Keratinocyte (primary cell): ENCODE results near the gene RPS27. TPM values are rescaled to one million over a fixed set of nuclear protein-coding genes. Genes with fewer than 3 reads are reported as not detected.

Experiments used
- DNase-seq: peaks from one replicate; pipeline ENCODE4 v3.0.0-alpha.2; 2011; ENCODE audit warnings: low read depth, missing footprints, low spot score
- FAIRE-seq: peaks from 2 replicates; lab custom pipeline; 2011; peaks lifted over from hg19 to GRCh38; lab: Jason Lieb, UNC
- H2AFZ ChIP-seq: 2 replicates; pipeline ENCODE4 v1.6.0; 2012; ENCODE audit warnings: low read length, control low read depth, inconsistent platforms; ENCODE audit not compliant: control insufficient read depth
- H3K27ac ChIP-seq: 2 replicates; pipeline ENCODE4 v1.5.1; 2011; ENCODE audit warnings: low read length; ENCODE audit not compliant: control insufficient read depth, insufficient read depth
- H3K27me3 ChIP-seq: 3 replicates; pipeline ENCODE4 v1.6.0; 2011; ENCODE audit warnings: low read length; ENCODE audit not compliant: control insufficient read depth, insufficient read depth; ENCODE audit errors: extremely low read depth
- H3K36me3 ChIP-seq, 2 experiments: 2 replicates in 1 of 2; 3 replicates in 1 of 2; pipeline ENCODE4 v1.5.1; 2011; ENCODE audit warnings: low read length in 2 of 2, mild to moderate bottlenecking in 1 of 2; ENCODE audit not compliant: control insufficient read depth in 2 of 2, insufficient read depth in 2 of 2; ENCODE audit errors: extremely low read depth in 1 of 2
- H3K4me1 ChIP-seq: 3 replicates; pipeline ENCODE4 v1.5.1; 2011; ENCODE audit warnings: low read length; ENCODE audit not compliant: control insufficient read depth, insufficient read depth; ENCODE audit errors: extremely low read depth
- H3K4me2 ChIP-seq: 3 replicates; pipeline ENCODE4 v1.6.0; 2011; ENCODE audit warnings: low read depth, low read length; ENCODE audit not compliant: control insufficient read depth, insufficient read depth; ENCODE audit errors: extremely low read depth
- H3K4me3 ChIP-seq, 3 experiments: fragments of 200-600 bp in 1 of 3; sonication (generic) in 1 of 3; 2 replicates in 2 of 3; 3 replicates in 1 of 3; pipeline ENCODE4 v1.5.1; 2011 to 2016; ENCODE audit warnings: low read length in 3 of 3, mild to moderate bottlenecking in 3 of 3, control low read depth in 2 of 3, inconsistent platforms in 1 of 3, low read depth in 1 of 3, mixed read lengths in 1 of 3, mixed run types in 1 of 3, moderate library complexity in 1 of 3; ENCODE audit not compliant: control insufficient read depth in 2 of 3, insufficient read depth in 2 of 3; ENCODE audit errors: extremely low read depth in 1 of 3
- H3K79me2 ChIP-seq: 2 replicates; pipeline ENCODE4 v1.6.0; 2012; ENCODE audit warnings: low read length; ENCODE audit not compliant: control insufficient read depth, insufficient read depth
- H3K9ac ChIP-seq: 3 replicates; pipeline ENCODE4 v1.6.0; 2011; ENCODE audit warnings: low read length; ENCODE audit not compliant: control insufficient read depth, insufficient read depth; ENCODE audit errors: extremely low read depth
- H3K9me1 ChIP-seq: 3 replicates; pipeline ENCODE4 v1.6.0; 2011; ENCODE audit warnings: low read length; ENCODE audit not compliant: control insufficient read depth, insufficient read depth; ENCODE audit errors: extremely low read depth
- H3K9me3 ChIP-seq: 2 replicates; pipeline ENCODE4 v1.5.1; 2012; ENCODE audit warnings: low read depth, low read length; ENCODE audit not compliant: control insufficient read depth
- H4K20me1 ChIP-seq: 3 replicates; pipeline ENCODE4 v1.6.0; 2011; ENCODE audit warnings: low read length; ENCODE audit not compliant: control insufficient read depth, insufficient read depth; ENCODE audit errors: extremely low read depth
- CTCF ChIP-seq, 3 experiments: IDR thresholded peaks in 1 of 3; conservative IDR thresholded peaks in 1 of 3; optimal IDR thresholded peaks in 1 of 3; 2 replicates in 2 of 3; 3 replicates in 1 of 3; pipeline versions ENCODE3 to v1.5.1; 2011; ENCODE audit warnings: low read length in 3 of 3, mild to moderate bottlenecking in 3 of 3, moderate library complexity in 2 of 3, control low read depth in 1 of 3, inconsistent platforms in 1 of 3; ENCODE audit not compliant: insufficient read depth in 2 of 3; ENCODE audit errors: extremely low read depth in 1 of 3
- EZH2 ChIP-seq: IDR thresholded peaks from one replicate; pipeline ENCODE4 v1.6.1; 2012; ENCODE audit warnings: inconsistent platforms, mild to moderate bottlenecking, low read length, moderate library complexity
- dilution Hi-C: fragments of 300-500 bp; cut with MboI; formaldehyde crosslinking; loops from one replicate; pipeline ENCODE4 v1.7.0; 2020; ENCODE audit warnings: low sequenced_read_pairs; ENCODE audit not compliant: extremely low pct_ligation_motif_present
- polyA minus RNA-seq, 3 experiments: library from RNA; depleted of rRNA, polyadenylated mRNA; stranded (reverse); fragments of >200 nt; gene quantifications; 1 replicate in 1 of 3; 2 replicates in 1 of 3; 3 replicates in 1 of 3; pipeline ENCODE4 v1.2.3, GENCODE V29; 2011
- polyA plus RNA-seq, 5 experiments: library from polyadenylated mRNA; depleted of rRNA in 3 of 5; stranded (reverse) in 3 of 5; stranded (forward) in 1 of 5; unstranded in 1 of 5; fragments of >200 nt; gene quantifications; 1 replicate in 1 of 5; 2 replicates in 3 of 5; 3 replicates in 1 of 5; pipeline versions ENCODE4 v1.2.1 to v1.2.3, GENCODE V29; 2011 to 2012; ENCODE audit warnings: missing spikeins in 2 of 5, low read depth in 1 of 5, low replicate concordance in 1 of 5

Gene RPS27
- polyA plus RNA-seq = 3,237 to 6,680 TPM (median 5,112 TPM) in 3 replicates
- 531 TPM for polyA plus RNA-seq (2011; ENCODE audit: low read depth)
- 5,198 and 6,916 TPM in 2 replicates for polyA plus RNA-seq (2011; cell fraction: cytosol; rRNA removed)
- 995 and 1,226 TPM in 2 replicates for polyA plus RNA-seq (2011; cell fraction: nucleus; rRNA removed)
- polyA plus RNA-seq (2012; ENCODE audit: low replicate concordance) = 4,087 and 7,239 TPM in 2 replicates
- polyA minus RNA-seq = 533 to 882 TPM (median 763 TPM) in 3 replicates
- polyA minus RNA-seq (2011; cell fraction: cytosol; rRNA and poly(A)+ RNA removed) = 507 TPM
- polyA minus RNA-seq (2011; cell fraction: nucleus; rRNA and poly(A)+ RNA removed) = 210 and 220 TPM in 2 replicates

DNA sequence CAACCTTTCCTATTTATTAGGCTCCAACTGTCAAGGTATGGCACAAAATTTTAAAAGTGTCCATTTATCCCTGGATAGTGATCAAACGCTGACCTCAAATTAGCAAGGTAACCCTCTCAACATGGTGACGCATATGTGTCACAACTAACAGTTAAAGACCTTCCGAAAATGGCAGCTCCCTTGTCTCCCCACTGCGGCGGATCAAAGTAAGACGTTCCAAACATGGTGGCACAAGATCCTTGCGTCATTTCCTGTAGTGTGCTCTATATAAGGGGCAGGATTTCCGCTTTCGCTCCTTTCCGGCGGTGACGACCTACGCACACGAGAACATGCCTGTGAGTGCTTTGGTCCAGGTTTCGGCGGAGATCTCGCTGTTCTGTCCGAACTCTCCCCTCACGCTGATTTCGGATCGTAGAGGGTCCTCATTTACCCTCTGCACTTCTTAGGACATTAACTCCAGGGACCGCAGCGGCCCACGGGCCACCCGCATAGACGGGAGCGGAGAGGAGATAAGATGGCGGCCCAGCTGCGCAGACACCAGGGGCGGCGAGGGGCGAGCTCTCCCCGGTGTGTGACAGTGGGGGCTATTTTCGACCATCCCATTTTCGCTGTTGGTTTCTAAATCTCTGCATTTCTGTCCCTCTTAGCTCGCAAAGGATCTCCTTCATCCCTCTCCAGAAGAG, at the start of gene RPS27:
RPS27 (plus strand) TSS at position 295 of the 683 bp plus-strand sequence; CDS start at position 330, 35 bp downstream.
- dilution Hi-C loops = no loop called here
- H3K9me1 ChIP-seq = no peaks in the 10 kb centered on the region
- H3K4me2 ChIP-seq = peak within 1 kb of the TSS; percentile 98
- H3K4me1 ChIP-seq = peaks cover 25% of the 10 kb centered on the region
- peak within 1 kb of the TSS; percentile 98 for H3K9ac ChIP-seq
- peaks cover 24% of the 10 kb centered on the region for H3K79me2 ChIP-seq
- H4K20me1 ChIP-seq = no peaks in the 10 kb centered on the region
- no peaks in the 10 kb centered on the region for H3K27me3 ChIP-seq
- DNase-seq = peak; percentile 91
- peak within 1 kb of the TSS; percentile 96 for H3K27ac ChIP-seq
- TF ChIP-seq CTCF (optimal IDR thresholded peaks at IDR 0.05 in 1 of 3, IDR thresholded peaks at IDR 0.05 in 1 of 3, conservative IDR thresholded peaks at IDR 0.05 in 1 of 3; ENCODE audit: extremely low read depth in 1 of 3, insufficient read depth in 2 of 3, low read length in 3 of 3) (no peak), EZH2 (no peak)
- peak within 1 kb of the TSS; percentile 90 to 99 (median 98) for H3K4me3 ChIP-seq
- FAIRE-seq = peak; percentile 93
- H2AFZ ChIP-seq = peak within 1 kb of the TSS; percentile 80
- H3K9me3 ChIP-seq = no peaks in the 10 kb centered on the region
- peaks cover 9 to 22% of the 10 kb centered on the region in 2 experiments for H3K36me3 ChIP-seq

- DNase-seq (no peak), FAIRE-seq (no peak)
- Histone ChIP-seq H3K4me2 (no peak overlapping the region), H3K27me3 (no peaks in the 10 kb centered on the region), H3K9me1 (no peaks in the 10 kb centered on the region), H3K4me3 (no peak overlapping the region), H3K9me3 (no peaks in the 10 kb centered on the region), H3K4me1 (peaks cover 10% of the 10 kb centered on the region), H4K20me1 (no peaks in the 10 kb centered on the region), H3K9ac (no peak overlapping the region), H2AFZ (no peak overlapping the region), H3K27ac (no peak overlapping the region), H3K36me3 (peaks cover 24 to 31% of the 10 kb centered on the region in 2 experiments), H3K79me2 (peaks cover 22% of the 10 kb centered on the region)
- dilution Hi-C loops = no loop called here
- TF ChIP-seq EZH2 (no peak), CTCF (optimal IDR thresholded peaks at IDR 0.05 in 1 of 3, IDR thresholded peaks at IDR 0.05 in 1 of 3, conservative IDR thresholded peaks at IDR 0.05 in 1 of 3; ENCODE audit: extremely low read depth in 1 of 3, insufficient read depth in 2 of 3, low read length in 3 of 3) (no peak)
Observed at GRCh38 chr1:153941826-153942725, 48.5 kb upstream of the RPS27 start.
